Left lung (tissue), 10 donors: ENCODE data around the gene RASGEF1C. TPM values are rescaled to one million over a fixed set of nuclear protein-coding genes. Genes with fewer than 3 reads are reported as not detected.

Experiments
- ATAC-seq: fragments of 200-7000 bp; cut with Tn5 transposase; one replicate; pipeline ENCODE4 v1.9.1; 2020; ENCODE audit warnings: moderate library complexity
- DNase-seq, 4 donors: peaks; one replicate each; pipeline ENCODE4 v3.0.0-alpha.2; 2013 to 2020
- H3K27ac ChIP-seq, 2 donors: fragments of 200-600 bp; sonication (generic) in 1 of 2; one replicate each; pipeline versions ENCODE4 v1.5.0 to v1.8.0; 2020 to 2021
- H3K27me3 ChIP-seq, 2 donors: fragments of 200-600 bp; sonication (generic) in 1 of 2; one replicate each; pipeline versions ENCODE4 v1.5.0 to v1.8.0; 2020 to 2021
- H3K36me3 ChIP-seq, 2 donors: fragments of 200-600 bp; sonication (generic) in 1 of 2; one replicate each; pipeline versions ENCODE4 v1.5.0 to v1.8.0; 2020 to 2021
- H3K4me1 ChIP-seq, 2 donors: fragments of 200-600 bp; one replicate each; pipeline ENCODE4 v1.8.0; 2021
- H3K4me3 ChIP-seq, 2 donors: fragments of 200-600 bp; sonication (generic) in 1 of 2; one replicate each; pipeline versions ENCODE4 v1.5.0 to v1.8.0; 2020 to 2021; ENCODE audit warnings: mild to moderate bottlenecking in 1 of 2
- H3K9me3 ChIP-seq, 2 donors: fragments of 200-600 bp; sonication (generic) in 1 of 2; one replicate each; pipeline versions ENCODE4 v1.5.0 to v1.8.0; 2020 to 2021
- CTCF ChIP-seq, 2 donors: fragments of 200-600 bp; sonication (generic) in 1 of 2; IDR thresholded peaks; one replicate each; pipeline versions ENCODE4 v1.5.0 to v1.8.0; 2021; ENCODE audit warnings: antibody characterized with exemption in 2 of 2
- intact Hi-C, 2 donors: fragments of 100-400 bp; cut with DNase I; formaldehyde crosslinking; loops; one replicate each; pipeline versions ENCODE4 v1.11.2 to v1.14.2; 2022
- polyA plus RNA-seq, 6 donors: library from polyadenylated mRNA; unstranded; fragments of 120-200 nt; gene quantifications; one replicate each; pipeline ENCODE4 v1.2.1, GENCODE V29; 2013; ENCODE audit not compliant: insufficient read length in 6 of 6
- total RNA-seq, 2 donors: library from RNA; stranded (reverse); fragmentation: NEBNext Ultra II Directional; extraction: Animal tissue kit (Norgen Biotek cat#: 25700); gene quantifications; one replicate each; pipeline ENCODE4 v1.2.1, GENCODE V29; 2021
- donor health status: DM: no; HTN: yes; CAD: no.
- donor health status: DM: no; HTN: no; CAD: no.

The RASGEF1C gene
- total and polyA plus RNA-seq, 8 donors: 0.09 to 0.34 (median 0.17) TPM; not detected in 3

GRCh38 chr5:180160215-180160614 is 48.8 kb downstream of the RASGEF1C start:
- intact Hi-C loops: no loop called here
- ATAC-seq: no peak

GRCh38 chr5:180159756-180160155 is 49.3 kb downstream of the RASGEF1C start:
- no peak overlapping the region for H3K27ac ChIP-seq
- no peak for TF ChIP-seq CTCF (IDR thresholded peaks at IDR 0.05)
- H3K27me3 ChIP-seq: peaks cover 0 to 27% of the 10 kb centered on the region in 2 donors
- H3K9me3 ChIP-seq: no peaks in the 10 kb centered on the region
- ATAC-seq: no peak
- intact Hi-C loops: no loop called here
- no peak for DNase-seq
- no peak overlapping the region for H3K4me3 ChIP-seq
- peaks cover 0 to 6% of the 10 kb centered on the region in 2 donors for H3K4me1 ChIP-seq
- no peaks in the 10 kb centered on the region for H3K36me3 ChIP-seq

More at GRCh38 chr5:180160215-180160614, 48.8 kb downstream of the RASGEF1C start:
- TF ChIP-seq CTCF (IDR thresholded peaks at IDR 0.05): no peak
- Histone ChIP-seq H3K36me3 (no peaks in the 10 kb centered on the region), H3K4me3 (no peak overlapping the region), H3K27ac (no peak overlapping the region), H3K27me3 (peaks cover 0 to 27% of the 10 kb centered on the region in 2 donors), H3K4me1 (peaks cover 0 to 6% of the 10 kb centered on the region in 2 donors), H3K9me3 (no peaks in the 10 kb centered on the region)
- peak in 1 of 4 donors; percentile 7 for DNase-seq

- intact Hi-C loops: no loop called here
- DNase-seq: no peak
- peaks cover 0 to 6% of the 10 kb centered on the region in 2 donors for H3K4me1 ChIP-seq
- no peak overlapping the region for H3K27ac ChIP-seq
- peaks cover 0 to 27% of the 10 kb centered on the region in 2 donors for H3K27me3 ChIP-seq
- no peaks in the 10 kb centered on the region for H3K9me3 ChIP-seq
- no peak for ATAC-seq
- no peak for TF ChIP-seq CTCF (IDR thresholded peaks at IDR 0.05)
- no peak overlapping the region for H3K4me3 ChIP-seq
- no peaks in the 10 kb centered on the region for H3K36me3 ChIP-seq
Measured at GRCh38 chr5:180157866-180158265, 51.1 kb downstream of the RASGEF1C start.

GRCh38 chr5:180156141-180156540 is 52.9 kb downstream of the RASGEF1C start:
- Histone ChIP-seq H3K4me3 (no peak overlapping the region), H3K36me3 (no peaks in the 10 kb centered on the region), H3K27me3 (peaks cover 0 to 20% of the 10 kb centered on the region in 2 donors), H3K9me3 (no peaks in the 10 kb centered on the region), H3K27ac (no peak overlapping the region), H3K4me1 (peaks cover 0 to 6% of the 10 kb centered on the region in 2 donors)
- intact Hi-C loops: no loop called here
- TF ChIP-seq CTCF (IDR thresholded peaks at IDR 0.05): no peak
- peak in 1 of 4 donors; percentile 22 for DNase-seq
- ATAC-seq: no peak

- intact Hi-C loops: no loop called here
- DNase-seq (peak in 1 of 4 donors; percentile 21), ATAC-seq (no peak)
- no peak overlapping the region for H3K4me3 ChIP-seq
- no peaks in the 10 kb centered on the region for H3K9me3 ChIP-seq
- peaks cover 0 to 2% of the 10 kb centered on the region in 2 donors for H3K4me1 ChIP-seq
- H3K27ac ChIP-seq: no peak overlapping the region
- TF ChIP-seq CTCF (IDR thresholded peaks at IDR 0.05): no peak
- peaks cover 0 to 14% of the 10 kb centered on the region in 2 donors for H3K27me3 ChIP-seq
- H3K36me3 ChIP-seq: no peaks in the 10 kb centered on the region
Measured at GRCh38 chr5:180155365-180155926, 53.6 kb downstream of the RASGEF1C start.
